BLaER1 treated with 17β-estradiol and CSF1 and Interleukin-3, amounts not matched to agents 10 nM and 100 nM (cell line): ENCODE measurements around the gene TNFRSF12A.

ENCODE experiments used
- H3K27ac ChIP-seq, 11 experiments: shearing (Covaris generic); formaldehyde crosslinking; 2 replicates each; pipeline ENCODE4 v1.8.1; 2022
- H3K27me3 ChIP-seq, 11 experiments: shearing (Covaris generic); formaldehyde crosslinking; 2 replicates each; pipeline ENCODE4 v1.8.1; 2022
- H3K36me3 ChIP-seq, 11 experiments: shearing (Covaris generic); formaldehyde crosslinking; 2 replicates each; pipeline ENCODE4 v1.8.1; 2022
- H3K4me1 ChIP-seq, 10 experiments: shearing (Covaris generic); formaldehyde crosslinking; 2 replicates each; pipeline ENCODE4 v1.8.1; 2022
- H3K4me2 ChIP-seq, 11 experiments: shearing (Covaris generic); formaldehyde crosslinking; 2 replicates each; pipeline ENCODE4 v1.8.1; 2022
- H3K4me3 ChIP-seq, 10 experiments: shearing (Covaris generic); formaldehyde crosslinking; 2 replicates each; pipeline ENCODE4 v1.8.1; 2022
- H3K9ac ChIP-seq, 11 experiments: shearing (Covaris generic); formaldehyde crosslinking; 2 replicates each; pipeline ENCODE4 v1.8.1; 2022
- H3K9me3 ChIP-seq, 11 experiments: shearing (Covaris generic); formaldehyde crosslinking; replicated peaks in 1 of 11; 2 replicates each; pipeline ENCODE4 v1.8.1; 2022
- H4K20me1 ChIP-seq, 11 experiments: shearing (Covaris generic); formaldehyde crosslinking; 2 replicates each; pipeline ENCODE4 v1.8.1; 2022
- Cebpa-rat ChIP-seq, 11 experiments: shearing (Covaris generic); IDR thresholded peaks; 2 replicates each; pipeline ENCODE4 v1.8.1; 2022

Gene TNFRSF12A

GRCh38 chr16:3020247-3020603 lies at the start of gene TNFRSF12A:
Gene TNFRSF12A, plus strand, starts transcription at chr16:3020368. Its CDS starts 30 bp downstream, at chr16:3020398.
- Histone ChIP-seq H3K36me3 (peaks cover 0 to 3% (median 0%) of the 10 kb centered on the region in 11 experiments; a peak in 4 of 22 replicates), H3K9ac (peak within 1 kb of the TSS; percentile 33 to 96 (median 81); a peak in 21 of 22 replicates), H3K4me3 (peak within 1 kb of the TSS; percentile 58 to 82 (median 72)), H3K9me3 (no peaks in the 10 kb centered on the region), H3K4me1 (peaks cover 44 to 62% (median 59%) of the 10 kb centered on the region in 10 experiments), H3K4me2 (peak within 1 kb of the TSS; percentile 95 to 100 (median 99)), H3K27ac (peak within 1 kb of the TSS in 10 of 11 experiments; percentile 28 to 96 (median 67); a peak in 18 of 22 replicates), H3K27me3 (peaks cover 4 to 44% (median 34%) of the 10 kb centered on the region in 11 experiments; a peak in 15 of 22 replicates), H4K20me1 (peaks cover 0 to 45% (median 41%) of the 10 kb centered on the region in 11 experiments; a peak in 19 of 22 replicates)
- no peak for TF ChIP-seq Cebpa-rat (IDR thresholded peaks at IDR 0.05)

- Histone ChIP-seq H3K27me3 (no peaks in the 10 kb centered on the region), H3K27ac (peak overlapping the region in 10 of 11 experiments; percentile 61 to 89 (median 81); a peak in 19 of 22 replicates), H3K36me3 (peaks cover 0 to 48% (median 15%) of the 10 kb centered on the region in 11 experiments; a peak in 14 of 22 replicates), H3K4me2 (peak overlapping the region; percentile 92 to 99 (median 96)), H3K4me1 (peaks cover 74 to 84% (median 80%) of the 10 kb centered on the region in 10 experiments), H4K20me1 (peaks cover 39 to 96% (median 79%) of the 10 kb centered on the region in 11 experiments), H3K9me3 (no peaks in the 10 kb centered on the region), H3K4me3 (peak overlapping the region; percentile 77 to 98 (median 94)), H3K9ac (peak overlapping the region; percentile 79 to 92 (median 86))
- TF ChIP-seq Cebpa-rat (IDR thresholded peaks at IDR 0.05): no peak
Observed at GRCh38 chr16:2970563-2970962, 49.6 kb upstream of the TNFRSF12A start.

GRCh38 chr16:2971134-2971984 lies 48.8 kb upstream of the TNFRSF12A start:
- no peak for TF ChIP-seq Cebpa-rat (IDR thresholded peaks at IDR 0.05)
- peaks cover 39 to 96% (median 80%) of the 10 kb centered on the region in 11 experiments for H4K20me1 ChIP-seq

GRCh38 chr16:2971985-2972784 lies 48.0 kb upstream of the TNFRSF12A start:
- peak overlapping the region in 7 of 11 experiments; percentile 25 to 66 (median 55); a peak in 11 of 22 replicates for H3K27ac ChIP-seq
- no peaks in the 10 kb centered on the region for H3K9me3 ChIP-seq
- no peaks in the 10 kb centered on the region for H3K27me3 ChIP-seq
- H3K36me3 ChIP-seq: peaks cover 0 to 64% (median 31%) of the 10 kb centered on the region in 11 experiments; a peak in 14 of 22 replicates
- H3K4me1 ChIP-seq: peaks cover 72 to 91% (median 88%) of the 10 kb centered on the region in 10 experiments
- TF ChIP-seq Cebpa-rat (IDR thresholded peaks at IDR 0.05): no peak
- peak overlapping the region in 8 of 10 experiments; percentile 77 to 98 (median 94); a peak in 15 of 20 replicates for H3K4me3 ChIP-seq
- H4K20me1 ChIP-seq: peaks cover 39 to 96% (median 86%) of the 10 kb centered on the region in 11 experiments
- H3K9ac ChIP-seq: peak overlapping the region in 9 of 11 experiments; percentile 83 to 92 (median 88); a peak in 17 of 22 replicates
- peak overlapping the region; percentile 92 to 99 (median 96) for H3K4me2 ChIP-seq

More at GRCh38 chr16:2971134-2971984, 48.8 kb upstream of the TNFRSF12A start:
- peak overlapping the region; percentile 79 to 92 (median 86); a peak in 20 of 22 replicates for H3K9ac ChIP-seq
- peaks cover 73 to 86% (median 81%) of the 10 kb centered on the region in 10 experiments for H3K4me1 ChIP-seq
- H3K27me3 ChIP-seq: no peaks in the 10 kb centered on the region
- no peaks in the 10 kb centered on the region for H3K9me3 ChIP-seq
- H3K36me3 ChIP-seq: peaks cover 0 to 56% (median 23%) of the 10 kb centered on the region in 11 experiments; a peak in 14 of 22 replicates
- H3K27ac ChIP-seq: peak overlapping the region in 3 of 11 experiments; percentile 9 to 83 (median 66); a peak in 2 of 22 replicates
- H3K4me2 ChIP-seq: peak overlapping the region; percentile 92 to 99 (median 96)
- H3K4me3 ChIP-seq: peak overlapping the region; percentile 77 to 98 (median 94); a peak in 19 of 20 replicates

- peak overlapping the region in 7 of 11 experiments; percentile 3 to 66 (median 55); a peak in 13 of 22 replicates for H3K27ac ChIP-seq
- H4K20me1 ChIP-seq: peaks cover 39 to 96% (median 86%) of the 10 kb centered on the region in 11 experiments
- peaks cover 0 to 73% (median 34%) of the 10 kb centered on the region in 11 experiments; a peak in 12 of 22 replicates for H3K36me3 ChIP-seq
- H3K9ac ChIP-seq: peak overlapping the region in 8 of 11 experiments; percentile 33 to 92 (median 88); a peak in 17 of 22 replicates
- peak overlapping the region in 7 of 10 experiments; percentile 77 to 98 (median 93); a peak in 14 of 20 replicates for H3K4me3 ChIP-seq
- H3K9me3 ChIP-seq: no peaks in the 10 kb centered on the region
- peaks cover 63 to 91% (median 89%) of the 10 kb centered on the region in 10 experiments for H3K4me1 ChIP-seq
- H3K27me3 ChIP-seq: no peaks in the 10 kb centered on the region
- H3K4me2 ChIP-seq: peak overlapping the region; percentile 92 to 99 (median 96)
- TF ChIP-seq Cebpa-rat (IDR thresholded peaks at IDR 0.05): no peak
Observed at GRCh38 chr16:2973093-2973492, 47.1 kb upstream of the TNFRSF12A start.

GRCh38 chr16:2973605-2974318 lies 46.4 kb upstream of the TNFRSF12A start:
- no peaks in the 10 kb centered on the region for H3K27me3 ChIP-seq
- H3K4me2 ChIP-seq: peak overlapping the region; percentile 92 to 99 (median 96)
- H3K27ac ChIP-seq: peak overlapping the region in 7 of 11 experiments; percentile 3 to 66 (median 55); a peak in 12 of 22 replicates
- H4K20me1 ChIP-seq: peaks cover 39 to 93% (median 85%) of the 10 kb centered on the region in 11 experiments
- H3K9me3 ChIP-seq: no peaks in the 10 kb centered on the region
- H3K4me3 ChIP-seq: peak overlapping the region in 7 of 10 experiments; percentile 17 to 98 (median 93); a peak in 14 of 20 replicates
- H3K9ac ChIP-seq: peak overlapping the region in 9 of 11 experiments; percentile 2 to 92 (median 88); a peak in 17 of 22 replicates
- no peak for TF ChIP-seq Cebpa-rat (IDR thresholded peaks at IDR 0.05)
- H3K36me3 ChIP-seq: peaks cover 0 to 79% (median 38%) of the 10 kb centered on the region in 11 experiments; a peak in 12 of 22 replicates
- peaks cover 57 to 89% (median 89%) of the 10 kb centered on the region in 10 experiments for H3K4me1 ChIP-seq

- H3K4me1 ChIP-seq: peaks cover 59 to 95% (median 94%) of the 10 kb centered on the region in 10 experiments
- peak overlapping the region in 7 of 11 experiments; percentile 3 to 66 (median 55); a peak in 11 of 22 replicates for H3K27ac ChIP-seq
- peak overlapping the region; percentile 92 to 99 (median 96) for H3K4me2 ChIP-seq
- peak overlapping the region in 7 of 10 experiments; percentile 17 to 98 (median 93); a peak in 12 of 20 replicates for H3K4me3 ChIP-seq
- H3K27me3 ChIP-seq: no peaks in the 10 kb centered on the region
- H4K20me1 ChIP-seq: peaks cover 39 to 90% (median 84%) of the 10 kb centered on the region in 11 experiments
- peak overlapping the region in 9 of 11 experiments; percentile 2 to 92 (median 86); a peak in 15 of 22 replicates for H3K9ac ChIP-seq
- peaks cover 0 to 79% (median 40%) of the 10 kb centered on the region in 11 experiments; a peak in 12 of 22 replicates for H3K36me3 ChIP-seq
- H3K9me3 ChIP-seq: no peaks in the 10 kb centered on the region
- TF ChIP-seq Cebpa-rat (IDR thresholded peaks at IDR 0.05): no peak
Observed at GRCh38 chr16:2974319-2975056, 45.7 kb upstream of the TNFRSF12A start.
